Uterus (tissue), 4 donors: ENCODE results near the gene PLLP. TPM values are rescaled to one million over a fixed set of nuclear protein-coding genes. Genes with fewer than 3 reads are reported as not detected.

Experiments
- DNase-seq, 2 donors: peaks; one replicate each; pipeline ENCODE4 v3.0.0-alpha.2; 2019 to 2020
- H3K27ac ChIP-seq, 2 donors: fragments of 200-600 bp; sonication (generic); 1 replicate in 1 of 2; 2 replicates in 1 of 2; pipeline ENCODE4 v1.5.1; 2016 to 2018
- H3K27me3 ChIP-seq, 2 donors: fragments of 200-600 bp; sonication (generic); one replicate each; pipeline ENCODE4 v1.5.1; 2018 to 2019; ENCODE audit warnings: control low read depth in 1 of 2
- H3K36me3 ChIP-seq, 2 donors: fragments of 200-600 bp; sonication (generic); one replicate each; pipeline ENCODE4 v1.5.1; 2019; ENCODE audit warnings: control low read depth in 1 of 2
- H3K4me1 ChIP-seq, 2 donors: fragments of 200-600 bp; sonication (generic); one replicate each; pipeline ENCODE4 v1.5.1; 2018 to 2019; ENCODE audit warnings: control low read depth in 1 of 2
- H3K4me3 ChIP-seq, 2 donors: fragments of 200-600 bp; sonication (generic); 1 replicate in 1 of 2; 2 replicates in 1 of 2; pipeline ENCODE4 v1.5.1; 2018 to 2019; ENCODE audit warnings: mild to moderate bottlenecking in 1 of 2
- H3K9me3 ChIP-seq, 2 donors: fragments of 200-600 bp; sonication (generic); one replicate each; pipeline ENCODE4 v1.5.1; 2019; ENCODE audit warnings: control low read depth in 1 of 2
- CTCF ChIP-seq, 4 experiments: fragments of 200-600 bp in 2 of 4; fragments of 450-650 bp in 2 of 4; sonication (generic) in 2 of 4; IDR thresholded peaks; one replicate each; pipeline ENCODE4 v1.5.1; 2016 to 2019; ENCODE audit warnings: antibody characterized with exemption in 4 of 4, mild to moderate bottlenecking in 2 of 4, moderate library complexity in 1 of 4
- POLR2A ChIP-seq, 2 donors: fragments of 450-650 bp; IDR thresholded peaks; one replicate each; pipeline ENCODE4 v1.6.1; 2016; ENCODE audit warnings: antibody characterized with exemption in 2 of 2, mild to moderate bottlenecking in 1 of 2, moderate library complexity in 1 of 2
- intact Hi-C: fragments of 100-400 bp; cut with DNase I; formaldehyde crosslinking; loops from one replicate; pipeline ENCODE4 v1.15.1; 2023; ENCODE audit warnings: low total_unique reads
- total RNA-seq, 4 donors: library from RNA; depleted of rRNA in 3 of 4; stranded (reverse); fragments of >200 nt in 3 of 4; gene quantifications; one replicate each; pipeline versions ENCODE4 v1.1.0 to v1.2.4, GENCODE V29; 2014 to 2023
- donor health status: DM: yes; HTN: yes; CAD: no.

Gene PLLP
- total RNA-seq, 4 donors from 2014 or later = 2.6 to 19.1 (median 6.2) TPM; not detected in 1

- Histone ChIP-seq H3K27ac (no peak overlapping the region), H3K4me3 (no peak overlapping the region), H3K9me3 (no peaks in the 10 kb centered on the region), H3K36me3 (no peaks in the 10 kb centered on the region), H3K4me1 (no peaks in the 10 kb centered on the region), H3K27me3 (no peaks in the 10 kb centered on the region)
- TF ChIP-seq POLR2A (IDR thresholded peaks at IDR 0.05) (no peak), CTCF (IDR thresholded peaks at IDR 0.05) (no peak)
- DNase-seq = no peak
- intact Hi-C loops = no loop called here
Measured at GRCh38 chr16:57256601-57257395, 27.7 kb downstream of the PLLP start.

DNA sequence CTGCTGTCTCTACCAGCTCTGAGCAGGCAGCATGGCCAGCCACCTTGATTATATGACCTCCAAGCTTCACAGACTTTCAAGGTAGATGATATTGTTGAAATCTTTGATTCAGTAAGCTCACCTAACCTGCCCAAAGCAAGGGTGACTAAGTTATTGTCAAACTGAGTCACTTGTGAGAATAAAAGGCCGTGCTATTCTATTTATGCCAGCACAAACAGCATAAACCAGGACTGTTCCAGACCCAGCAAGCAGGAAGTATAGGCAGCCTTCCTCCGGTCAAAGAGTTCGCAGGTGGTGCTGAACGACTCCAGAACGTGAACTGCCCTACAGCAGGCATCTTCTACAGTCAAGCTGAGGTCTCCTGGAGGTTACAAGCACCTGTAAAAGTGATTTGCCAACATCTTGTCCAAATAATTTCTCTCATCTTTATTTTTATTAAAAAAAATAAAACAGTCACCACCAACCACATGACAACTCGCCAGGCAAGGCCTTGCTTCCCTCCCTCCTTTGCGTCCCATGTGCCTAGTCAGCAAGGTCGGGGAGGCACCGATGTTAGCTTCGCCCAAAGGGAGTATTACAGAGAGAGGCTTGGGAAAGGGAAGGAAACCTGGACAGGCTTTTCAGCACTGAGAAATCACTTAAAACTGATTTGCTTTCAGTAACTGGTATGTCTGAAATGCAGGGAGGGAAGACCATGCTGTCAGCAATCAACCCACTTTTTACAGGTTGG is 28.6 kb downstream of the PLLP start:
- Histone ChIP-seq H3K27me3 (no peaks in the 10 kb centered on the region), H3K27ac (no peak overlapping the region), H3K4me1 (no peaks in the 10 kb centered on the region), H3K9me3 (no peaks in the 10 kb centered on the region), H3K36me3 (no peaks in the 10 kb centered on the region), H3K4me3 (no peak overlapping the region)
- no peak for DNase-seq
- TF ChIP-seq CTCF (IDR thresholded peaks at IDR 0.05) = no peak
- TF ChIP-seq POLR2A (IDR thresholded peaks at IDR 0.05) = no peak
- intact Hi-C loops = no loop called here

GRCh38 chr16:57253466-57253865 is 31.0 kb downstream of the PLLP start:
- Histone ChIP-seq H3K27ac (no peak overlapping the region), H3K36me3 (no peaks in the 10 kb centered on the region), H3K4me3 (no peak overlapping the region), H3K4me1 (no peaks in the 10 kb centered on the region), H3K27me3 (no peaks in the 10 kb centered on the region), H3K9me3 (no peaks in the 10 kb centered on the region)
- DNase-seq = no peak
- intact Hi-C loops = no loop called here
- TF ChIP-seq CTCF (IDR thresholded peaks at IDR 0.05) = no peak
- no peak for TF ChIP-seq POLR2A (IDR thresholded peaks at IDR 0.05)

DNA sequence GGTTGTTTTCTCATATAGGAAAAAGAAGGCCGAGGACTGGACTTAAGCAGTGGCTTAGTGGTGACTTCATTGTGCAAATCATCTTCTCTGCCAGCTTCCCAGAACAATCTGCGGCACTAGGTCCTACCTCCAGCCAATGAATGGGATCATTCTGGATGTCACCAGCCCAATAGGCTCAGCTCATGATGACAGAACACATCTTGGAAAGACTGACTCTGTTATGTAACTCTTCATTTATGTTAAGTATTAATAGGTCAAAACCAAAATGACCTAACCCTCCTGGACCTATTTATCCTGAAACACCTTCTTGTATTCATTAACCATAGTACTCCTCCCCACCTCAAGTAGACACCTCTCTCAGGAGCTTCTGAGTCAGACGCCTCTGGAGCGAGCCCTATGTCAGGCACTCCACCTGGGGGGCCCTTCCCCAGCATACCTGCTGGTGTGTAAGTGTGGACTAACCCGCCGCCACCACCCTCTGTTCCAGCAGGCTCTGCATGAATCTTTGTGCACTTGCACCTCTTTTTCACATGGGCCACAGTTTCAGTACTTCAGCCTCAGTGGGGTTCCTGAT is 32.2 kb downstream of the PLLP start:
- no peak for DNase-seq
- Histone ChIP-seq H3K36me3 (no peaks in the 10 kb centered on the region), H3K4me3 (no peak overlapping the region), H3K27me3 (no peaks in the 10 kb centered on the region), H3K4me1 (no peaks in the 10 kb centered on the region), H3K27ac (no peak overlapping the region), H3K9me3 (no peaks in the 10 kb centered on the region)
- no peak for TF ChIP-seq POLR2A (IDR thresholded peaks at IDR 0.05)
- TF ChIP-seq CTCF (IDR thresholded peaks at IDR 0.05) = no peak
- intact Hi-C loops = no loop called here

GRCh38 chr16:57251352-57251751 is 33.1 kb downstream of the PLLP start:
- no peak overlapping the region for H3K27ac ChIP-seq
- H3K36me3 ChIP-seq = no peaks in the 10 kb centered on the region
- no peak overlapping the region for H3K4me3 ChIP-seq
- no peak for TF ChIP-seq POLR2A (IDR thresholded peaks at IDR 0.05)
- no peak for TF ChIP-seq CTCF (IDR thresholded peaks at IDR 0.05)
- intact Hi-C loops = no loop called here
- DNase-seq = no peak
- H3K27me3 ChIP-seq = no peaks in the 10 kb centered on the region
- H3K4me1 ChIP-seq = no peaks in the 10 kb centered on the region
- no peaks in the 10 kb centered on the region for H3K9me3 ChIP-seq
